Measurements from ENCODE around the gene MAP3K3.
"Not testable (repeated sequence)": the region's sequence is repeated elsewhere in the genome, so short reads cannot be mapped to it uniquely, and the experiment has no call there.

The MAP3K3 gene

DNA sequence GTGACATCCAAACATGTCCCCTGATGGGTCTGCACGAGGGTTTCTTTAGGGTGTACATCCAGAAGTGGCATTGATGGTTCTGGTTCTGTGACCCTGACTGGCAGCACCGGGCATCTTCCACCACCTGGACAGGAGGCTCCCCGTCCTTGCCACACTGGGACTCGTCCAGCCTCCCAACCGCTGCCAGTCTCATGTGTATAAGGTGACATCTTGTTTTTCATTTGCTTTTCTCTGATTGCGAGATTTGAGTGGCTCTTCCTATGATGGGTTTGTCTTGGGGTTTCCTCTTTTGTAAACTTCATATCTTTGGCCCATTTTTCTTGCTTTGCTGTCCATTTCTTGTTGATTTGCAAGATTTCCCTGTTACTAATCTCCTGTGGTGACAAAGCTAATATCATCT, 86.9 kb downstream of the MAP3K3 start:
- no peak for DNase-seq

- DNase-seq = no peak
These were observed 92.5 kb downstream of the MAP3K3 start for GRCh38 chr17:63714550-63715277.

- no peak for DNase-seq
These were observed 94.2 kb downstream of the MAP3K3 start for GRCh38 chr17:63716426-63716825.

GRCh38 chr17:63718988-63719387, 96.8 kb downstream of the MAP3K3 start:
- no peak for DNase-seq

GRCh38 chr17:63720194-63720593, 98.0 kb downstream of the MAP3K3 start:
- not testable (repeated sequence) for DNase-seq

- DNase-seq = no peak
These were observed 100.2 kb downstream of the MAP3K3 start for GRCh38 chr17:63722403-63722802.

DNA sequence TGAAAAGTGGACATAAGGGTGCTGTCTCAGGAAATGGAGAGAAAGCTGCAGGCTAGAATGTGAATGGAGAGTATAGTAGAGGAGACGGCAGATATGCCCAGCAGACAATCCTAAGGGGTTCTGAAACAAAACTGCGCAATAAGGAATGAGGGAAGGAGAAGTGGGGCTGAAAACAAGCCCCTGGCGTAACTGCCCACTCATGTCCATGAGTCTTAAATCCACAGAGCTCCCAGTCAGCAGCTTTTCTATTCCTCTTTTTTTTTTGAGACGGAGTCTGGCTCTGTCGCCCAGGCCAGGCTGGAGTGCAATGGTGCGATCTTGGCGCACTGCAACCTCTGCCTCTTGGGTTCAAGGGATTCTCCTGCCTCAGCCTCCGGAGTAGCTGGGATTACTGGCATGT, 113.5 kb downstream of the MAP3K3 start:
- DNase-seq = no peak

- DNase-seq = no peak
These were observed 118.4 kb downstream of the MAP3K3 start for GRCh38 chr17:63740464-63741142.

DNA sequence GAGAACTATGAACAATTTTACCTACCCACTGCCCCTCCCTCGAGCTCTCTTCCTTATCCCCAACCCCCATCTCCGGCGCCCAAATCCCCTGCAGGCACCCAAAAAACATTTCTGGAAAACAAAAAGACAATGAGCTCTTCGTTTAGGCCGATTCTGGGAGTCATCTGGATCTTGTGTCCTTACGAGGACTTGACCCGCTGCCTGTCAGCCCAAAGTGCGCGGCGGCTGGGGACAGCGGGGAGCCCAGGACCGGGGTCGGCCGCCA, 118.9 kb downstream of the MAP3K3 start:
- DNase-seq = no peak

- DNase-seq = peak; percentile 100
These were observed 119.4 kb downstream of the MAP3K3 start, which contains the start of gene STRADA for GRCh38 chr17:63741408-63742173. Gene STRADA, minus strand, starts transcription at chr17:63741799. Its CDS starts 13,430 bp downstream, at chr17:63728369.

Data from islet precursor cell (in vitro differentiated cells).